HCT116 (cell line): ENCODE measurements around the gene DCP1A. TPM values are rescaled to one million over a fixed set of nuclear protein-coding genes. Genes with fewer than 3 reads are reported as not detected.

Experiments used
- ATAC-seq: fragments of 200-7000 bp; cut with Tn5 transposase; 2 replicates; pipeline ENCODE4 v1.9.1; 2020; ENCODE audit warnings: mild to moderate bottlenecking, moderate library complexity
- BruUV-seq: library from RNA; stranded (reverse); fragments of 400-500 nt; replicated peaks from 2 replicates; lab custom pipeline; 2021; lab: Mats Ljungman, UMichigan
- CTCF ChIA-PET: fragments of 300-600 bp; sonication (Branson Sonifier 250); formaldehyde crosslinking; loops from one replicate; lab custom pipeline; 2021; ENCODE audit warnings: antibody characterized with exemption; lab: Charles Lee
- POLR2A ChIA-PET: fragments of 300-600, 350-600 bp; sonication (Branson Sonifier 250); formaldehyde crosslinking; loops from one replicate; lab custom pipeline; 2021; ENCODE audit warnings: antibody characterized with exemption; lab: Charles Lee
- RAD21 ChIA-PET, 2 experiments: fragments of 300-600 bp; sonication (Branson Sonifier 250); formaldehyde crosslinking; loops; one replicate each; lab custom pipeline; 2023; ENCODE audit warnings: low total read pairs in 2 of 2; ENCODE audit not compliant: uncharacterized antibody in 2 of 2, unreplicated experiment in 2 of 2, low non-redundant PET in 1 of 2; lab: Charles Lee
- DNase-seq: peaks from one replicate; pipeline ENCODE4 v3.0.0-alpha.2; 2010; ENCODE audit warnings: low read depth, low spot score
- H2AFZ ChIP-seq: fragments of 200-600 bp; shearing (Covaris generic), sonication (generic); 2 replicates; pipeline ENCODE4 v1.6.1; 2017; ENCODE audit warnings: low read depth, mixed run types, mixed read lengths, antibody characterized with exemption, low read length; ENCODE audit not compliant: poor library complexity, severe bottlenecking
- H3K27ac ChIP-seq: 2 replicates; pipeline ENCODE4 v1.5.1; 2012; ENCODE audit warnings: low read depth, low read length
- H3K27me3 ChIP-seq: fragments of 200-600 bp; sonication (generic); 2 replicates; pipeline ENCODE4 v1.6.1; 2016; ENCODE audit warnings: mixed run types, low read length, mixed read lengths; ENCODE audit not compliant: insufficient read depth
- H3K36me3 ChIP-seq, 2 experiments: fragments of 200-500 bp in 1 of 2; fragments of 200-600 bp in 1 of 2; sonication (Bioruptor generic) in 1 of 2; sonication (generic) in 1 of 2; 2 replicates each; pipeline versions ENCODE4 v1.5.1 to v1.6.1; 2014 to 2016; ENCODE audit warnings: low read length in 2 of 2, inconsistent platforms in 1 of 2, mixed read lengths in 1 of 2, mixed run types in 1 of 2; ENCODE audit not compliant: insufficient read depth in 2 of 2, control insufficient read depth in 1 of 2
- H3K4me1 ChIP-seq, 2 experiments: fragments of 200-600 bp in 1 of 2; sonication (generic) in 1 of 2; 2 replicates each; pipeline versions ENCODE4 v1.5.1 to v1.6.1; 2012 to 2017; ENCODE audit warnings: low read length in 2 of 2, inconsistent platforms in 1 of 2, mild to moderate bottlenecking in 1 of 2, mixed read lengths in 1 of 2, mixed run types in 1 of 2, moderate library complexity in 1 of 2; ENCODE audit not compliant: insufficient read depth in 2 of 2, control insufficient read depth in 1 of 2
- H3K4me2 ChIP-seq: fragments of 200-600 bp; sonication (generic); 2 replicates; pipeline ENCODE4 v1.6.1; 2017; ENCODE audit warnings: mixed run types, low read length, mixed read lengths
- H3K4me3 ChIP-seq, 2 experiments: fragments of 200-600 bp in 1 of 2; sonication (generic) in 1 of 2; replicated peaks in 1 of 2; 2 replicates each; pipeline ENCODE4 v1.5.1; 2011 to 2016; ENCODE audit warnings: low read length in 2 of 2, control low read depth in 1 of 2, low read depth in 1 of 2, mild to moderate bottlenecking in 1 of 2, mixed read lengths in 1 of 2, mixed run types in 1 of 2
- H3K79me2 ChIP-seq: fragments of 200-600 bp; sonication (generic); 2 replicates; pipeline ENCODE4 v1.6.1; 2017; ENCODE audit warnings: mild to moderate bottlenecking, mixed run types, low read length, moderate library complexity, mixed read lengths; ENCODE audit not compliant: insufficient read depth
- H3K9ac ChIP-seq: fragments of 200-600 bp; sonication (generic); 2 replicates; pipeline ENCODE4 v1.6.1; 2016; ENCODE audit warnings: low read length, mixed read lengths
- H3K9me2 ChIP-seq: fragments of 200-600 bp; sonication (generic), shearing (Covaris generic); 2 replicates; pipeline ENCODE4 v1.6.1; 2017; ENCODE audit warnings: mixed run types, mild to moderate bottlenecking, moderate library complexity; ENCODE audit not compliant: insufficient read depth
- H3K9me3 ChIP-seq, 2 experiments: fragments of 200-500 bp in 1 of 2; fragments of 200-600 bp in 1 of 2; sonication (Bioruptor generic) in 1 of 2; sonication (generic) in 1 of 2; 2 replicates each; pipeline ENCODE4 v1.6.1; 2014 to 2017; ENCODE audit warnings: low read length in 2 of 2, mixed read lengths in 2 of 2, inconsistent platforms in 1 of 2, low read depth in 1 of 2, mild to moderate bottlenecking in 1 of 2, mixed run types in 1 of 2, moderate library complexity in 1 of 2; ENCODE audit not compliant: control insufficient read depth in 1 of 2, insufficient read depth in 1 of 2
- H4K20me1 ChIP-seq: fragments of 200-600 bp; sonication (generic), shearing (Covaris generic); 2 replicates; pipeline ENCODE4 v1.6.1; 2017; ENCODE audit warnings: mixed run types, mild to moderate bottlenecking, moderate library complexity; ENCODE audit not compliant: insufficient read depth
- ATF3 ChIP-seq: IDR thresholded peaks from 2 replicates; pipeline ENCODE4 v1.6.1; 2012
- CBX3 ChIP-seq: IDR thresholded peaks from 2 replicates; pipeline ENCODE4 v1.6.1; 2012; ENCODE audit warnings: low read depth
- CEBPB ChIP-seq: IDR thresholded peaks from 2 replicates; pipeline ENCODE4 v1.6.1; 2012; ENCODE audit warnings: low read depth
- CTCF ChIP-seq, 3 experiments: fragments of 200-600 bp in 1 of 3; sonication (generic) in 1 of 3; IDR thresholded peaks in 2 of 3; conservative IDR thresholded peaks in 1 of 3; 2 replicates each; pipeline ENCODE4 v1.5.1; 2012 to 2017; ENCODE audit warnings: low read depth in 2 of 3, low read length in 2 of 3, antibody characterized with exemption in 1 of 3, borderline replicate concordance in 1 of 3, control low read depth in 1 of 3, mild to moderate bottlenecking in 1 of 3, mixed read lengths in 1 of 3, mixed run types in 1 of 3, moderate library complexity in 1 of 3; ENCODE audit not compliant: insufficient read depth in 1 of 3
- EZH2 ChIP-seq: fragments of 200-600 bp; sonication (generic); IDR thresholded peaks from 2 replicates; pipeline ENCODE4 v1.6.1; 2017; ENCODE audit warnings: antibody characterized with exemption, mixed run types
- EZH2phosphoT487 ChIP-seq: fragments of 200-600 bp; IDR thresholded peaks from 2 replicates; pipeline ENCODE4 v1.6.1; 2018; ENCODE audit warnings: antibody characterized with exemption, borderline replicate concordance
- FOSL1 ChIP-seq: IDR thresholded peaks from 2 replicates; pipeline ENCODE4 v1.6.1; 2012; ENCODE audit warnings: low read depth
- JUND ChIP-seq: IDR thresholded peaks from 2 replicates; pipeline ENCODE4 v1.6.1; 2012
- MAX ChIP-seq: IDR thresholded peaks from 2 replicates; pipeline ENCODE4 v1.6.1; 2012
- POLR2A ChIP-seq: IDR thresholded peaks from 2 replicates; pipeline ENCODE4 v1.7.0; 2011; ENCODE audit warnings: borderline replicate concordance; ENCODE audit not compliant: insufficient read depth, insufficient read length; ENCODE audit errors: extremely low read depth
- RAD21 ChIP-seq: IDR thresholded peaks from 2 replicates; pipeline ENCODE4 v1.6.1; 2012; ENCODE audit warnings: low read depth, mild to moderate bottlenecking
- REST ChIP-seq: IDR thresholded peaks from 2 replicates; pipeline ENCODE4 v1.6.1; 2012; ENCODE audit warnings: low read depth
- SIN3A ChIP-seq: IDR thresholded peaks from 2 replicates; pipeline ENCODE4 v1.6.1; 2012; ENCODE audit warnings: low read depth
- SP1 ChIP-seq: IDR thresholded peaks from 2 replicates; pipeline ENCODE4 v1.6.1; 2012; ENCODE audit warnings: low read depth
- SRF ChIP-seq: IDR thresholded peaks from 2 replicates; pipeline ENCODE4 v1.6.1; 2012; ENCODE audit warnings: low read depth
- TCF7L2 ChIP-seq: IDR thresholded peaks from 2 replicates; pipeline ENCODE4 v1.7.0; 2011; ENCODE audit warnings: borderline replicate concordance, inconsistent platforms; ENCODE audit not compliant: insufficient read depth, insufficient read length; ENCODE audit errors: extremely low read depth
- ZBTB33 ChIP-seq: IDR thresholded peaks from 2 replicates; pipeline ENCODE4 v1.6.1; 2011; ENCODE audit warnings: mild to moderate bottlenecking, low read length, moderate library complexity; ENCODE audit not compliant: insufficient replicate concordance; ENCODE audit errors: extremely low read depth
- ZFX ChIP-seq: fragments of 450-650 bp; IDR thresholded peaks from 2 replicates; pipeline ENCODE4 v1.6.1; 2017
- ZNF274 ChIP-seq: fragments of 200-500 bp; sonication (Bioruptor generic); IDR thresholded peaks from 2 replicates; pipeline ENCODE4 v1.6.1; 2014; ENCODE audit warnings: mild to moderate bottlenecking, low read depth, low read length, inconsistent platforms
- intact Hi-C: fragments of 100-400 bp; cut with micrococcal nuclease; formaldehyde crosslinking; loops from 2 replicates; pipeline ENCODE4 v1.10.0; 2022
- total RNA-seq: library from RNA; stranded (reverse); gene quantifications from one replicate; pipeline ENCODE4 v1.2.1, GENCODE V29; 2021; ENCODE audit not compliant: unreplicated experiment

The DCP1A gene
- total RNA-seq, 1 experiment from 2014 or later: 33.2 TPM

- no peak for ATAC-seq
- Histone ChIP-seq H3K79me2 (peaks cover 4% of the 10 kb centered on the region), H4K20me1 (no peaks in the 10 kb centered on the region), H3K27ac (no peak overlapping the region), H3K9me2 (no peaks in the 10 kb centered on the region), H3K9ac (no peak overlapping the region), H3K27me3 (no peaks in the 10 kb centered on the region), H3K36me3 (no peaks in the 10 kb centered on the region), H3K4me3 (no peak overlapping the region), H3K9me3 (no peaks in the 10 kb centered on the region), H2AFZ (no peak overlapping the region), H3K4me1 (peaks cover 0 to 10% of the 10 kb centered on the region in 2 experiments; a peak in 2 of 4 replicates), H3K4me2 (no peak overlapping the region)
- intact Hi-C loops: no loop called here
- no TSS peak for BruUV-seq
- ChIA-PET POLR2A (no interaction called here), RAD21 (no interaction called here), CTCF (no interaction called here)
- no peak for TF ChIP-seq REST
- no peak for TF ChIP-seq CEBPB
- no peak for TF ChIP-seq CBX3
- TF ChIP-seq ZBTB33: no peak
- TF ChIP-seq FOSL1: no peak
- no peak for TF ChIP-seq SIN3A
- no peak for TF ChIP-seq RAD21
- no peak for TF ChIP-seq CTCF (IDR thresholded peaks at IDR 0.05 in 2 of 3, conservative IDR thresholded peaks at IDR 0.05 in 1 of 3; ENCODE audit: borderline replicate concordance in 1 of 3, insufficient read depth in 1 of 3, low read depth in 2 of 3, low read length in 2 of 3)
- TF ChIP-seq EZH2phosphoT487: no peak
- TF ChIP-seq ATF3: no peak
- TF ChIP-seq EZH2: no peak
- TF ChIP-seq SRF: no peak
- no peak for TF ChIP-seq JUND
- no peak for TF ChIP-seq MAX
- TF ChIP-seq TCF7L2: no peak
- no peak for TF ChIP-seq ZFX
- no peak for TF ChIP-seq ZNF274
- no peak for TF ChIP-seq SP1
- no peak for TF ChIP-seq POLR2A
- no peak for DNase-seq
Observed at GRCh38 chr3:53260286-53260785, 87.0 kb downstream of the DCP1A start.
